Vagina (tissue), 2 donors: ENCODE measurements around the gene IL18RAP. TPM values are rescaled to one million over a fixed set of nuclear protein-coding genes. Genes with fewer than 3 reads are reported as not detected.
A peak's percentile ranks its signal among the peaks of the same experiment; 100 is the strongest.

Experiments used
- DNase-seq, 2 donors: peaks; one replicate each; pipeline ENCODE4 v3.0.0-alpha.2; 2017; ENCODE audit errors: extremely low spot score in 2 of 2
- H3K27ac ChIP-seq: fragments of 200-600 bp; sonication (generic); one replicate; pipeline ENCODE4 v1.5.1; 2019
- H3K27me3 ChIP-seq: fragments of 200-600 bp; sonication (generic); one replicate; pipeline ENCODE4 v1.5.1; 2019
- H3K36me3 ChIP-seq, 2 donors: fragments of 200-600 bp; sonication (generic); one replicate each; pipeline ENCODE4 v1.5.1; 2017 to 2019
- H3K4me1 ChIP-seq: fragments of 200-600 bp; sonication (generic); one replicate; pipeline ENCODE4 v1.5.1; 2019
- H3K4me3 ChIP-seq, 2 donors: fragments of 200-600 bp; sonication (generic); 1 replicate in 1 of 2; 2 replicates in 1 of 2; pipeline ENCODE4 v1.5.1; 2016 to 2019
- H3K9me3 ChIP-seq: fragments of 200-600 bp; sonication (generic); one replicate; pipeline ENCODE4 v1.5.1; 2019
- POLR2A ChIP-seq, 2 donors: fragments of 450-650 bp; IDR thresholded peaks; one replicate each; pipeline ENCODE4 v1.6.1; 2017; ENCODE audit warnings: antibody characterized with exemption in 2 of 2, mild to moderate bottlenecking in 2 of 2, moderate library complexity in 2 of 2
- POLR2AphosphoS5 ChIP-seq, 2 donors: sonication (generic); formaldehyde crosslinking; IDR thresholded peaks; one replicate each; pipeline ENCODE4 v1.9.0; 2017; ENCODE audit warnings: antibody characterized with exemption in 2 of 2, mild to moderate bottlenecking in 2 of 2, low read depth in 1 of 2; ENCODE audit not compliant: insufficient read depth in 1 of 2
- intact Hi-C: fragments of 100-400 bp; cut with DNase I; formaldehyde crosslinking; loops from one replicate; pipeline ENCODE4 v1.15.1; 2023
- total RNA-seq: library from RNA; depleted of rRNA; stranded (reverse); fragments of >200 nt; gene quantifications from one replicate; pipeline ENCODE4 v1.2.3, GENCODE V29; 2016
- TF ChIP-seq, protein P1 (sequence below), 3 experiments: fragments of 450-650 bp in 2 of 3; fragments of 200-600 bp in 1 of 3; sonication (generic) in 1 of 3; IDR thresholded peaks; one replicate each; pipeline ENCODE4 v1.5.1; 2017 to 2019; ENCODE audit warnings: antibody characterized with exemption in 3 of 3, mild to moderate bottlenecking in 2 of 3, moderate library complexity in 2 of 3

IL18RAP gene
- total RNA-seq, 1 donor from 2014 or later: 5.9 TPM

DNA sequence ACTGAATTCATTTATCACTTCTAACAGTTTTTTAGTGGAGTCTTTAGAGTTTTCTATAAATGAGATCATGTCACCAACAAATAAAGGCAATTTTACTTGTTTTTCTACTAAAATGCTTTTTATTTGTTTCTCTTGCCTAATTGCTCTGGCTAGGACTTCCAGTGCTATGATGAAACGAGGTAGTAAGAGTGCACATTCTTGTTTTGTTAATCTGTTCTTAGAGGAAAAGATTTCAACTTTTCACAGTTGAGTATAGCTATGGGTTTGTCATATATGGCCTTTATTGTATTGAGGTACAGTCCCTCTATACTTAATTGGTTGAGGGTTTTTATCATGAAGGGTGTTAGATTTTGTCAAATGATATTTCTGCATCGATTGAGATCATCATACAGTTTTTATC is 5.6 kb downstream of the IL18RAP start:
- no peak overlapping the region for H3K4me3 ChIP-seq
- H3K27me3 ChIP-seq: no peaks in the 10 kb centered on the region
- intact Hi-C loops: no loop called here
- H3K4me1 ChIP-seq: no peaks in the 10 kb centered on the region
- H3K36me3 ChIP-seq: no peaks in the 10 kb centered on the region
- TF ChIP-seq POLR2A (IDR thresholded peaks at IDR 0.05): no peak
- TF ChIP-seq POLR2AphosphoS5 (IDR thresholded peaks at IDR 0.05; ENCODE audit: insufficient read depth in 1 of 2, low read depth in 1 of 2): no peak
- TF ChIP-seq, protein P1, sequence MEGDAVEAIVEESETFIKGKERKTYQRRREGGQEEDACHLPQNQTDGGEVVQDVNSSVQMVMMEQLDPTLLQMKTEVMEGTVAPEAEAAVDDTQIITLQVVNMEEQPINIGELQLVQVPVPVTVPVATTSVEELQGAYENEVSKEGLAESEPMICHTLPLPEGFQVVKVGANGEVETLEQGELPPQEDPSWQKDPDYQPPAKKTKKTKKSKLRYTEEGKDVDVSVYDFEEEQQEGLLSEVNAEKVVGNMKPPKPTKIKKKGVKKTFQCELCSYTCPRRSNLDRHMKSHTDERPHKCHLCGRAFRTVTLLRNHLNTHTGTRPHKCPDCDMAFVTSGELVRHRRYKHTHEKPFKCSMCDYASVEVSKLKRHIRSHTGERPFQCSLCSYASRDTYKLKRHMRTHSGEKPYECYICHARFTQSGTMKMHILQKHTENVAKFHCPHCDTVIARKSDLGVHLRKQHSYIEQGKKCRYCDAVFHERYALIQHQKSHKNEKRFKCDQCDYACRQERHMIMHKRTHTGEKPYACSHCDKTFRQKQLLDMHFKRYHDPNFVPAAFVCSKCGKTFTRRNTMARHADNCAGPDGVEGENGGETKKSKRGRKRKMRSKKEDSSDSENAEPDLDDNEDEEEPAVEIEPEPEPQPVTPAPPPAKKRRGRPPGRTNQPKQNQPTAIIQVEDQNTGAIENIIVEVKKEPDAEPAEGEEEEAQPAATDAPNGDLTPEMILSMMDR (IDR thresholded peaks at IDR 0.05): no peak
- H3K27ac ChIP-seq: no peak overlapping the region
- H3K9me3 ChIP-seq: no peaks in the 10 kb centered on the region
- no peak for DNase-seq

DNA sequence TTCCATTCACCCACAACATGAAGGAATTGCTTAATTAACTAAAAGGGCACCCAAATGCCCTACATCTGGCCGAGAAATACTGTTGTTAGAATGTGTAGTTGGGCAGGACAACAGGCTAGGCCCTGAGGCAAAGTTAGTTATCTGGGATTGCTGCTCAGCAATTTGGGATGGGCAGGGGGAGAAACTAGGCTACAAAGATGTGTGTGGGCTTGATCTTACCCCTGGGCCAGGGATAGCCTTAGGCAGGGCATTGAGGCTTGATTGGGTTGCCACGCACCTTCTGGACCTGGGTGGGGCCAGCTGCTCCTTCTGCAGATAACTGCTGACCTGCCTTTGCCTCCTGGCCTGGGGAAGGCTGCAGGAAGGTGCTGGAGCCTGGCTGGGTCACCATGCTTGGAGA is 9.4 kb downstream of the IL18RAP start:
- H3K4me3 ChIP-seq: no peak overlapping the region
- no peaks in the 10 kb centered on the region for H3K27me3 ChIP-seq
- peak in 1 of 2 donors; percentile 49 for DNase-seq
- intact Hi-C loops: no loop called here
- no peaks in the 10 kb centered on the region for H3K36me3 ChIP-seq
- no peak overlapping the region for H3K27ac ChIP-seq
- TF ChIP-seq POLR2A (IDR thresholded peaks at IDR 0.05) (no peak), POLR2AphosphoS5 (IDR thresholded peaks at IDR 0.05; ENCODE audit: insufficient read depth in 1 of 2, low read depth in 1 of 2) (no peak)
- TF ChIP-seq, protein P1 (IDR thresholded peaks at IDR 0.05): no peak
- H3K4me1 ChIP-seq: no peaks in the 10 kb centered on the region
- no peaks in the 10 kb centered on the region for H3K9me3 ChIP-seq

DNA sequence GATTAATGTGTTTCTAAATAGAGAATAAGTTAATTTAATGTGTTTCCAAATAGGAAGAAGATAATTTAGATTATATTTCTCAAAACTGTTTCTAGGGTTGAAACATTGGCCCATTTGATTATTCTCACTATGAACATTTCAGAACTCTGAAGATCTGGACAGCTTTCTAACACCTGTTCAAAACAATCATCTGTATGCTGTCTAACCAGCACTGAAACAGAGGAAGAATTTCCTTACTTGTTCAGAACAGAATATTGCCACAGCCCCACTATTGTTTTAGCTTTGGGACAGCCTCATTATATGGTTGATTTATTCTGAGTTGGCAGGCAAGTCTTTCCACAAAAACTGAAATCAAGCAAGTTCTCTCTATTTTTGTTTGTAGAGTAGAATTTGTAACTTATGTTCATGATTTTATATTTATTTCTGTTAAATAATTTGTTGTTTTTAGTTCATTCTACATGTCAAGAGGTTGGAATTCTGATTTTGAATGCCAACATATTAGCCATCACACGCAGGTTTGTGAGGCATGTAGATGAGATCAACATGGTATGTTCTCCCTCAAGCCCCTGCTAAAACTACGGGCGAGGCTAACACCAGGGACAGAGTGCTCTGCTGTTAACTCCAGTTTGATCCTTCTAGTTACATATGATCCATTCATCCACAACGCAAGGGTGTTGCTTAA is 11.2 kb downstream of the IL18RAP start:
- no peak for DNase-seq
- Histone ChIP-seq H3K36me3 (no peaks in the 10 kb centered on the region), H3K4me1 (no peaks in the 10 kb centered on the region), H3K27me3 (no peaks in the 10 kb centered on the region), H3K9me3 (no peaks in the 10 kb centered on the region), H3K27ac (no peak overlapping the region), H3K4me3 (no peak overlapping the region)
- TF ChIP-seq, protein P1 (IDR thresholded peaks at IDR 0.05): no peak
- TF ChIP-seq POLR2AphosphoS5 (IDR thresholded peaks at IDR 0.05; ENCODE audit: insufficient read depth in 1 of 2, low read depth in 1 of 2) (no peak), POLR2A (IDR thresholded peaks at IDR 0.05) (no peak)
- intact Hi-C loops: no loop called here

DNA sequence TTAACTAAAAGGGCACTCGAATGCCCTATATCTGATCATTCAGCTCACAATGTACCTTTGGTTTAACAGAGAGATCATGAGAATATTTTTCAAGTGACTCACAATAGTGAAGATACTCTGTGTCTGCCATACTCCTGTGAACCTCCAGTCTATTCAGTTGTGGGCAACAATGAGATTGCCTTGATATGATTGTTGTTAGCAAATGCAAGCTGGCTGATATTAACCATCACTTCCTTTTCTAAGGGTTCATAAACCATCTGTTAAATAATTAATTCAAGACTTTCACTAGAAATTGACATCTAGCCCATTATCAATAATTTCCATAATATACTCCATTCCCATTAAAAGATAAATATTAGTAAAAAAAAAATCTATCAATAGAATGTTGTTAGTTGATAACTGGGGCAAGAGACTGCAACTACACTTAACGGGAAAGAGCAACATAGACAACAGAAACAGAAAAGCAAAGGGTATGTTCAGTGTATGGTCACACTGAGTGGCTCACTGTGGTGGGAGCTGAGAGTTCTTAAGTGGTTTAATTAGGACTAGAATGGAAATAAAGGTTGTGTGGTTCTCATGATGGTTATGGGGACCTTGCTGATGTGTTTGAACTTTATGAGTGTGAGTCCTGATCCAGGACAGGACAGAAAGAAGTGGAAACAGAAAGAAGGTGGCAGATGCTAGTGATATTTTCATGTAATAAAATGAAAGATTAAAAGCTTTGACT is 11.9 kb downstream of the IL18RAP start:
- Histone ChIP-seq H3K4me3 (no peak overlapping the region), H3K36me3 (no peaks in the 10 kb centered on the region), H3K27ac (no peak overlapping the region), H3K9me3 (no peaks in the 10 kb centered on the region), H3K4me1 (no peaks in the 10 kb centered on the region), H3K27me3 (no peaks in the 10 kb centered on the region)
- TF ChIP-seq POLR2AphosphoS5 (IDR thresholded peaks at IDR 0.05; ENCODE audit: insufficient read depth in 1 of 2, low read depth in 1 of 2) (no peak), POLR2A (IDR thresholded peaks at IDR 0.05) (no peak)
- TF ChIP-seq, protein P1 (IDR thresholded peaks at IDR 0.05): no peak
- intact Hi-C loops: no loop called here
- DNase-seq: no peak

DNA sequence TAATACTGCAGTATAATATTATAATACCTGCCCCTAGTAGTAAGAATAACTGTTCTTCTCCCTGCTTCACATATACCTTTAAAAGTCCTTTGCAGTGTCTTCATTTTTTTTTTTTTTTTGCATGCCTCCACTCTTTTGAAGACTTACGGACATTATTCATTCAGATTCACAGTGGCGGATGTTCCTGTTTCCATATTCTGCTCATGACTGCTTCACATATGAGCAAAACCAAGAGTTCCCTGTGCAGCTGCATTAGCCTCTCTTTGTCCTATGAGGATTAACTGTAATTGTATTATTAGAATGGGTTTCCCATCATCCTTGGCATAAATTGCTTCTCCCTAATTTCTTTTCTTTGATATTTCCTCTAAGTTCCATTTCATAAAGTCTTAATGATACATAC is 12.8 kb downstream of the IL18RAP start:
- Histone ChIP-seq H3K27me3 (no peaks in the 10 kb centered on the region), H3K27ac (no peak overlapping the region)
- intact Hi-C loops: no loop called here

More for the DNA sequence above, 12.8 kb downstream of the IL18RAP start:
- H3K4me3 ChIP-seq: no peak overlapping the region
- no peaks in the 10 kb centered on the region for H3K4me1 ChIP-seq
- TF ChIP-seq, protein P1 (IDR thresholded peaks at IDR 0.05): no peak
- no peak for TF ChIP-seq POLR2AphosphoS5 (IDR thresholded peaks at IDR 0.05; ENCODE audit: insufficient read depth in 1 of 2, low read depth in 1 of 2)
- no peak for TF ChIP-seq POLR2A (IDR thresholded peaks at IDR 0.05)
- no peaks in the 10 kb centered on the region for H3K36me3 ChIP-seq
- no peak for DNase-seq
- no peaks in the 10 kb centered on the region for H3K9me3 ChIP-seq
